GM18502 (cell line): ENCODE results near the gene MBTPS2.
"Not testable (repeated sequence)": the region's sequence is repeated elsewhere in the genome, so short reads cannot be mapped to it uniquely, and the experiment has no call there.

Experiments
- ATAC-seq: cut with Tn5 transposase; IDR thresholded peaks from one replicate; pipeline ENCODE4 v1.9.1; 2021; ENCODE audit warnings: mild to moderate bottlenecking; ENCODE audit not compliant: unreplicated experiment, poor library complexity

The MBTPS2 gene

DNA sequence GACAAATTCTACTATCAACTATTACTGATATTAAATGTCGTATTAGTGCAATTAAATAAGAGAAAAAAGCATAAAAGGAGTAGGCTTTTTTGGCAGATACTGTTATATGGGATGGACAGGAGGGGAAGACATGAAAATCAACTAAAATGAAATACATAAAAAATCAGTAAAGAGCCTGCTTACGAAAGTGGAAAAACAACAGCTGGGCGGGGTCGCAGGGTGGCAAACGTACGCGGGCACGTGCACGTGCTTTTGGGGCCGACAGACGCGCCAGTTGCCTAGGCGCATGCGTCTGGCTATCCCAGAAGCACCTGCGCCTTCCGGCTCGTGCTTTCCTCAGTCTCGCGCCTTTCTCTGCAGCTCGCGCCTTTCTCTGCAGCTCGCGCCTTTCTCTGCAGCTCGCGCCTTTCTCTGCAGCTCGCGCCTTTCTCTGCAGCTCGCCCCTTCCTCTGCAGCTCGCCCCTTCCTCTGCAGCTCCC lies 16.6 kb downstream of the MBTPS2 start, which contains the start of gene YY2:
Gene YY2, plus strand, starts transcription at position 51 of the 479 bp plus-strand sequence. CDS start 498 bp downstream, outside the sequence.
- ATAC-seq: no peak

DNA sequence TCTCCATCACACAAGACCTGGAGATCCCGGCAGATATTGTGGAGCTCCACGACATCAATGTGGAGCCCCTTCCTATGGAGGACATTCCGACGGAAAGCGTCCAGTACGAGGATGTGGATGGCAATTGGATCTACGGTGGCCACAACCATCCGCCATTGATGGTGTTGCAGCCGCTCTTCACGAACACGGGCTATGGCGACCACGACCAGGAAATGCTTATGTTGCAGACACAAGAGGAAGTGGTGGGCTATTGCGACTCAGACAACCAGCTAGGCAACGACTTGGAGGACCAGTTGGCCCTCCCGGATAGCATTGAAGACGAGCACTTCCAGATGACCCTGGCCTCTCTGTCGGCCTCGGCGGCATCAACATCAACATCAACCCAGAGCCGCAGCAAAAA lies 17.1 kb downstream of the MBTPS2 start:
- no peak for ATAC-seq

DNA sequence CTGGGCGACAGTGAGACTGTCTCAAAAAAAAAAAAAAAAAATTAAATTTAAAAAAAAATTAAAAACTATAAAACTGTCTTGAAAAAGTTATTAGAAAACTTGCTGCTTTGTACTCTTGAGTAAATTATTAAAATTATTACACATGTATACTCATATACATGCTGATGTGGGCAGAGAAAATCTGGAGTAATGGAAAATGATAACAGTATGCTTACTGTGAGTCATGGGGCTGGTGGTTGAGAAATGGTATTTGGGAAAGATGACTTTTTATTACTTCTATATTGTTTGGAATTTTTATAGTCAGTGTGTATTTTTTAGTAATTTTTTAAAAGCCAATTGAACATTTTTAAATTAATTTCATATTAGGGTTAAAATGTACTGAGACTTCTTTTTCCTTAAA lies 23.8 kb downstream of the MBTPS2 start:
- ATAC-seq: no peak

DNA sequence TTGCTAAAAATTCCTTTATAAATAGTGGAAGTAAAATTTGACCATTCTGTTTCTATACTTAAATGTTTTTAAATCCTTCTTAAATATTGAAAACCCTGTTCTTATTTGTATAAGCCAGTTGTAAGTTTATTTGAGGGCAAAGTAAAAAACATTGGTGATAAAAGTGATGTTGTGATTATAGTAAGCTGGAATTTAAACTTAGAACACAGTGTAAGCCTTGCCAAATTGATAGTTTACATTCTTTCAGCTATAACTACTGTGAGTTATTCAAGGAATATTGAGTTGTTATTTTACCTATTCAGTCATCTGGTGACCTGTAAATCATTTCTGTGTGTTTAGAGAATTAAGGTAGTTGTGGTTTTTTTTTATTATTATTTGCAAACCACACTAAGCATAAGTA lies 26.0 kb downstream of the MBTPS2 start:
- ATAC-seq: no peak

DNA sequence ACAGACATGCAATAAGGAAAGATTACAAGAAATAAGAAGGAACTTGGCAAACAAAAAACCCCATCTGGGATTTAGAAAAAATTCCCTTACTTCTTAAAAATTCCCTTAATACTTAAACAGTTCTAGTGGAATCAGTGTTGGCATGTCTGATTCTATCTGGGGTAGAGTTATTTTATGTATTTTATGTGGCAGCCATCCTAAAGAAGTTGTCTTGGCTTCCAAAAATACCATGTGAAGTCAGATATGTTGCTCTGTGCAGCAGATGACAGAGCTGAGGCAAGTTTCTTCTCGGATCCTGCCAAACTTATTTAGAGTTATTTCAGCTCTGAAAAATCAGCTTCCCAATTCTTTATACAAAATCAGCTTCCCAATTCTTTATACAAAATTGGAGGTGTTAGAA lies 31.1 kb downstream of the MBTPS2 start:
- ATAC-seq: no peak

DNA sequence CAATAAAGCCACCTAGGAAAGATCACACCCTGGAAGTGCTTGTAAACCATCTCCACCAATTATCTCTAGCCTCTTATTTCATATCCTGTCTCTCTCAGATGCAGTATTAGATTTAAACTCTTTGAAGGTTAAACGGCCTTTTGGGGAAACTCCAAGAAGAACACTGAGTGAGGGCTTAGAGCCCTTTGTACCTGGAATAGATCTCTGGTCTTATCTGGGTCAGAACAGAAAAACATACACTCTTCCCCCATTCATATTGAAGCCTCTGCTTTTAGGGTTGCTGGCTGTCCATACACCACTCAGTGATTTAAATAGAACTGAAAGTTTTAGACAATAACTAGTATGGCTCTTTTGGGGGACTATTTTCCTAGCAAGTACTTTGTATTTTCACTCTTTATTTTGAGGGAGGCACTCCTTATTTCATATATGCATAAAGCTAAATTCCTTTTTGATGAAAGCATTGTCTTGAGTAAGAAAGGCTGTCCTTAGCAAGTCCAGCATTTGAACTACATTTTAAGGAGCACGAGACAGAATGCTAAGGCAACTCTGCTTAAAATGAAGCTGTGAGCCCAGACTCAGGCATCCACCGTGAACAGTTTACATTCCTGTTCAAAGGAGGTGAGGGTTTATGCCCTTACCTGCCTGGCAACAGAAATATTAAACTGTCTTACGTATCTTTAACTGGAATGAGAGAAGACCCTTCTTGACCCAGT lies 33.8 kb downstream of the MBTPS2 start:
- no peak for ATAC-seq

DNA sequence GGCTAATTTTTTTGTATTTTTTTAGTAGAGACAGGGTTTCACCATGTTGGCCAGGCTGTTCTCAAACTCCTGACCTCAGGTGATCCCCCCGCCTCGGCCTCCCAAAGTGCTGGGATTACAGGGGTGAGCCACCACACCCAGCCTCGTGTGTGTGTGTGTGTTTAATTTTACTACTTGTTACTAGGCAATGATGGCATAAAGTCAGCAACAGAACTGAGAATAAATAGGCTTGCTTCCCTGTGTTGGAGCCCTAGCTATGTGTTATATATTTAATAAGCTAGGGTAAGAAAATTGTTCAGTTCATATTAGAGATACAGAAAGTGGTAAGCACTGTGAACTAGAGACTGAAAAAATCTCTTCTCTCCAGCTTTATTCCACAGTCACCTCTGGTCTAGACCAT lies 34.8 kb downstream of the MBTPS2 start:
- ATAC-seq: not testable (repeated sequence)

DNA sequence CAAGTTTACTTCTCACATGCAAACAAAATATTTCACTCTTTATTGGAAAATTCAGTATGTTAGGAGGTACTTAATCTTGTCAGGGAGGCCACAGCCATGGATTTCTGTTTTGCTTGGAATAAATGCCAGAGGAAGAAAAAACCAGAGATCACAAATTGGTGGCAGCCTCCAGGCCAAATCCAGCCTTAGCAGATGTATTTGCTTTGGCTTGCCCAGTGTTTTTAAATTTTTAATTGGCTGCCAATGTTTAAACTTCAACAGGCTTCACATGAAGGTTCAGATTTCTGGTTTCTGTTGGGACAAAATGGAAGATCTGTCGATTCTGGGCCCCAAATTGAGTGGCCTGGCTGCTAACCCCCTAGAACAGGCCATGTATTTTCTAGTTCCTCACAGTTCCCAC lies 35.6 kb downstream of the MBTPS2 start:
- ATAC-seq: no peak

DNA sequence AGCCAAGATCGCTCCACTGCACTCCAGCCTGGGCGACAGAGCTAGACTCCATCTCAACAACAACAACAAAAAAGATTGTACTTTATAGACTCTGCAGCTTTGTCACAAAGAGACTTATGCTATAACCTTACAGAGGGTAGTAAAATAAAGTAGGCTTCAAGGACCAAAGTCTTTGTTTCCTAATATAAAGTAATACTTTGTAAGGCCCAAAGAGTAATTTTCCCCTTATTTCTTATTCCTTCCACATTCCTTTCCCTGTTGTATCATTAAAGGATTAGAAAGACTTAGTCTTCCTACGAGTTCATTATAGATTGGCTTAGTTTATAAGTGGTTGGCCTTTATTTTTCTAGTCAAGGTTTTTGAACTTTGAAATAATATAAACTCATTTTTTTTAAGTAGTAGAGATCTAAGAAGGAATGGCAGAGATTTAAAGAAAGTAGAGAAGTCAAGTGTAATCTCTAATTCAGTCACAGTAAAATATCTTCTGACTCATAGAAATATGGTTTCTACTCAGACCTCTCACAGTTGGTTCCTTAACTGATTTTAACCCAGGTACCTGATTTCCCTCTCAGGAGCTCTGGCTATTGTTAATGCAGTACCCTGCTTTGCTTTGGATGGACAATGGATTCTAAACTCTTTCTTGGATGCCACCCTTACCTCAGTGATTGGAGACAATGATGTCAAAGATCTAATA lies 42.6 kb downstream of the MBTPS2 start:
- no peak for ATAC-seq

DNA sequence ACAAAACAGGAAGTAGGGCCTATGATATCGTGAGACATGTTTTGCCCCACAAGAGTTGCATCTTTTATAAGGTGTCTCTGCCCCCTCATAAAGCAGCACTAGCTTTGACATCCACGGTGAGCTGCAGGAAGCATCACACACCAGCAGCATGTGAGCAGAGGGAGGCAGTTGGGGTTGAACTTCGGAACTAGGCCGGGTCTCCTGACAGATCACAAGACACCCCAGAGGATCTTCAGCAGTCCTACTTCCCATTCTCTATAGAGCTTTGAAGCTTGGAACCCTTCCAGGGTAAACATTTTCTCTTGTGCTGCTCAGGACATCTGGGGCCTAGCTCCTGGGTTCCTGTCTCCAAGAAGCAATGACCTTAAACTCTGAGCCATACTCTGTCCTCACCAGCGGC lies 43.8 kb downstream of the MBTPS2 start:
- ATAC-seq: no peak

DNA sequence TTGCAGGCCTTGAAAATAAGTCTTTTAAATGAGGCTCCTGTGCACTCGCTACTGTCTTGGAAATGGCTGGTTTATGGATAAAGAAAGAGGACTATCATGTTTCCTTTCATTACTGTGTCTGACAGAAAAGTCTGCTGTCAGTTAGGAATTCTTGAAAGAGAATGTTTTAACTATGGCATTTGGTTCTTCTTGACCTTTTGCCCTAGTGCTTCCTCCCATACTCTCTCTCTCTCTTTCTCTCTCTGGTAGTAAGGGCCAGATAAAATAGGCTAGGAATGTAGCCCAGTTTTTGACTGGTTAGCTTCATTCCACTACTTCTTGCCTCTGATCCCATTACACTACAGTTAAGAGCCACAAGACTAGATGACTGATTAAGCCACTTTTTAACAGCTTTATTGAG lies 46.2 kb downstream of the MBTPS2 start:
- no peak for ATAC-seq

DNA sequence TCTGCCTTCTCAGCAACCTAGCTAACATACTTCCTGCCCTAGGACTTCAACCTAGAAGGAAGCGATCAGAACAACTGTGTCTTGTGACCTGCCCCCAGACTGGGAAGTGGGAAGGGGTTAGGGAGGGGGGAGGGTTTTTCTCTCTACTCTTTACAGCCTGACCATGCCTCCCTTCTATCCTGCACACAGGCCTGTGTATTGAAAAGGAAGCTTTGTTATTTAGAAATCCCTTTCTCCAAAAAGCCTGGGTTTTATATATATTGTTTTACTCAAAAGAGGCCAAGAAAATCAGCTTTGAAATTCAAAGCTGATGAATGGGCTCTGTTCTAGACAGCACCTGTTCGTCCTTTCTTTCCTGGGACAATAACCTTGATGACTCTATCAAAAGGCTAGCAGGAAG lies 65.9 kb downstream of the MBTPS2 start:
- ATAC-seq: no peak

DNA sequence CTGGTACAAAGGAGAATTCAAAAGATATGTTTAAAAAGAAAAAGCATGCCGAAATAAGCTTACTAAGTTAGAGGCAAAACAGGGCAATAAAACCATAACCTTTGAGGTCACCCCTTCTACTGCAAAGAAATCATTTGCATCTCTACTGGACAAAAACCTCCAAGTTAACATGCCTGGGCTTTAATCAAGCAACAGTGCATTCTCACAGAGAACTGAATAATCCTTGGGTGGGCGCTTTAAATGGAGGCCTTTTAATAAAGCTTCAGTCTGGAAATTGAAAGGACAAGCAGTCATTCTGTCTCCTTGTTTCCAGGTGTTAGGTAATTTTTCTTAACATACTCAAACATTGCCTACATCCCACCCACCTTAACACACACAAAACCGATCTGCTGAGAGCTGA lies 66.5 kb downstream of the MBTPS2 start:
- no peak for ATAC-seq

DNA sequence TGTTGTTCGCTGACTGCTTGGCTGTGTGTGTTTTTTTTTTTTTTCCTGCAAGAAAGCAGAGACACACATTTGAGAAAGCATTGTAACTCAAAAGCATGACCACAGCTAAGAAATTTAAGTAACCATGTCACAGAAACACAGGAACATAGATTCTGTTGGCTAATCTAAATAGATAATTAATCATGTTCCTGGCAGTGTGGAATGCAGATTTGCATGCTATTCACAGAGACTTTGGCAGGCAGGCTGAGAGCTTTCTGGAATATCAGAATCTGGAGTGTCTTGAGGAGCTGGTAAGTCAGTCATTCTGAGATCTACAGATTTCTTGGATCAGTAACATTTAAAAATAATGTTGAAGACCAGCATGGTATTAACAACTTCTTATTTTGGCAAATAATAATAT lies 67.8 kb downstream of the MBTPS2 start:
- ATAC-seq: no peak

DNA sequence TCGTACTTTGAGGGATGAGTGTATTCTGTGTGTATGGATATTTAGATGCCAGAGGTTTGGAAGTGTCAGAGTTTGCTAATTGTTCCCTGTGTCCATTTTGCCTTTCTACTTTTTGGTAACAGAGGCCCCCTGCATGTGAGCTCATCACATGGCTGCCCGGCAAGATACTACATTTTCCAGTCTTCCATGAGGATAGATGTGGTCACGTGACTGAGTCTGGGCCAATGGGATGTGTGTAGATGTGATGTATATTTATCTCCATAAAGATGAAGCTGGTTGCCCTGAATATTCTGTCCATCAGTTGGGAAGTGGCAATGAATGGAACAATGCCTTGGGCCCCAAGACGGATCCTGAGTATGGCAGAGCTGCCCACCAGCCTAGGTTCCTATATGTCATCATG lies 72.1 kb downstream of the MBTPS2 start:
- ATAC-seq: no peak

DNA sequence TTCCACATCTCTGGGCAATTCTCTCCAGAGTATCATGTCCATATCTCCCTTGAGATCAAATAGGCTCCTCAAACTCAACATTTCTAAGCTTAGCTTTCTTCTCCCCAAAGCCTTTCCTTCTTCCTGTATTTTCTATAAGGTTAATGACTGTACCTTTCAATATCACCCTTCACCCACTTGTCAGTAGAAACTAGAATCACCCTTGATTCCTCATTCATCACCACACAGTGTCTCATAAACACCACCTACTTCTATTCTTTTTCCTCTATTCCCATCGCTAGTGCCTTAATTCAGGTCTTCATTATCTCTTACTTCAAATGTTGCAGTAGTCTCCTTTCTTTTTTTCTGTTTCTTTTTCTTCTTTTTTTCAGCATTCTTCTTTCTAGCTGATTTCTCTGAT lies 72.8 kb downstream of the MBTPS2 start:
- no peak for ATAC-seq

DNA sequence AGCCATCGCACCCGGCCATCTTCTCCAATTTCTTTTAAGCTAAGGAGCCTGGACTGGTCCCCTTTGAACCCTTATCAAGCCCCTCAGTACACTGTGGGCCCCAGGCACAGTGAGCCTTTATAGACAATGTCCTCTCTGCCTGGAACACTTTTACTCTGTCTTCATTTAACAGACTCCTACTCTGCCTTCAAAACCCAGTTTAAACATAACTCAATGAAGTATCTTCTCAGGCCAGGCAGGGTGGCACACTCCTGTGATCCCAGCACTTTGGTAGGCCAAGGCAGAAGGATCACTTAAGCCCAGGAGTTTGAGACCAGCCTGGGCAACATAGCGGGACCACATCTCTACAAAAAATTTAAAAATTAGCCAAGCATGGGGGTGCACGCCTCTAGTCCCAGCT lies 73.6 kb downstream of the MBTPS2 start:
- no peak for ATAC-seq

DNA sequence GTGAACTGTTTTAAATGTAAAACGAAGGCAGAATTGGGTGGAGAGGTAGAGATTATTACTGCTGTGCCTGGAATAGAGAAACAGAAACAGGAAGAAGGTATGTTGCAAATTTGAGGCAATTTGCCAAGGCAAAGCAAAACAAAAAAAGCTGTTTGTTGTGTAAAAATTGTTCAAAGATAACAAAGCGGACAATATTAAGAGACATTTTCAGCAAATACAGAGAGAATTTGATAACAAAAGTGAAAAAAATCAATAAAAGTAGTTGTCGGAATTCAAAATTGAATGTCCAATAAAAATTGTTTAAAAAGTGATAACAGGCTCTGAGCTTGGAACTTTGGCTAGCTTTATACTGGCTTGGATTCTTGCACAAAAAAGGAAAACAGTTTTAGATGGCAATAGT lies 86.7 kb downstream of the MBTPS2 start:
- no peak for ATAC-seq

DNA sequence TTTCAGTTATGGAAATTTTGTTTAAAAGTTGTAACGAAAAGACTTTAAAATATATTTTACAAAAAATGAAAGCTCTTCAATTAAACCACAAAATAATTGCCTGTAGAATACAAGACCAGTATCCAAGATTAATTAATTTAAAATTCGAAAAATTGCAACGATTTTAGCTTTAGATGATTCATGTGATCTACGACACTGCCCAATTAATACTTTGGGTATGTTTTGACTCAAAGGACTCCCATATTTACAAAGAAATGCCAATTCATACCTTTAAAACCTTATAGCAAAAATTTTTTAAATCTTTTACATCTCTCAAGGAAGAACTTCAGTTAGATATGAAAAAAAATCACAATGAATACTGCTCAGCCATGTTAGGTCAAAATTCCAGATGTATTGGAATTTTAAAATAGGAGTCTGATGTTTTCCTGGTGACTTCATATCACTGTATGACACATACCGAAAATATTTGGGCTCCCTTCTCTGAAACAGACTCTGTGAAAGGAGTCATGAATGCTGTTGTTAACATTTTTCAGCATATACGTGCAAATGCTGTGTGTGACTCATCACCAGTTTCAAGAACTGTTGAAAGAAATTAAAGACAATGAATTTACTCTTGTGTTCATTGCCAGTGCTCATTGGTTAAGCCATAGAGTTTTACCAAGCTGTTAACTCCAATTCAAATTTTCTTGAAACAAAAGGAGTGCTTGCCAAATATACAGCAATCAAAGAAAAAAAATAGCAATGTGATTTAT lies 87.3 kb downstream of the MBTPS2 start:
- peak; percentile 72 for ATAC-seq

DNA sequence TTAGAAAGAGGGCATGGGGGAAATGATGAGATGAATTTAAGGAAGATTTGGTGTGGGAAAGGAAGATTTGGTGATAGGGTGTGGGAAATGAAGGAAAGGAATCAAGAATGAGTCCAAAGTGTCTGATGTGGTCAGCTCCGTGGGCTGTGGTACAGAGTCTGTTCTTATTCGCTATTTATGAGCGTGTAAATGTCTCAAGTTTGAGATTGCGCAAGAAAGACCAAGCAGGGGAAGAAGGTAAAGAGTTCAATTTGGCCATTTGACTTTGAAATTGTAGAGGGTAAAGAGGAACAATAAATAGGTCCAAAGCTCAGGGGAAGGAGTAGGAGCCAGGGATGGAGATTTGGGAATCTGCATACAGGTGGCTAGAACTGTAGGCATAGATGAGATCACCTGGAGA lies 89.8 kb downstream of the MBTPS2 start:
- no peak for ATAC-seq

DNA sequence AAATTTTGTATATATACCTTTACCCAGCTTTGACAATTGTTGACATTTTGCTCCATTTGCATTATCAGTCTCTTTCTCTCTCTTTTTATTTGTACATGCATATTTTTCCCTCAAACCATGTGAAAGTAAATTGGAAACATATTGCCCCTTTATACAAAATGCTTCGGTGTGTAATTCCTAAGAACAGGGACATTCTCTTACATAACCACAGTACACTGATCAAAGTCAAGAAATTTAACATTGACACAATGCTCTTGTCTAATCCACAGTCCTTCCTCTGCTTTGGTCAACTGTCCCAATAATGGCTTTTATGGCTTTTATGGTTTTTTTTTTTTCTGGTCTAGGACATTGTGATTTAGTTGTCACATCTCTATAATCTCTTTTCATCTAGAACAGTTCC lies 91.6 kb downstream of the MBTPS2 start:
- ATAC-seq: no peak
